HL-60 (cell line): ENCODE measurements around the gene PALM3.

ENCODE experiments used
- CTCF ChIP-seq: IDR thresholded peaks from one replicate; pipeline ENCODE4 v1.5.1; 2011; ENCODE audit warnings: low read length, control low read depth, inconsistent platforms; ENCODE audit not compliant: insufficient read depth
- REST ChIP-seq: IDR thresholded peaks from 2 replicates; pipeline ENCODE4 v1.6.1; 2012; ENCODE audit warnings: low read depth; ENCODE audit not compliant: insufficient replicate concordance

GRCh38 chr19:14035706-14036105 lies 26.2 kb downstream of the PALM3 start:
- TF ChIP-seq REST (no peak), CTCF (no peak)
